ENCODE data around the gene TMEM59L. TPM values are rescaled to one million over a fixed set of nuclear protein-coding genes. Genes with fewer than 3 reads are reported as not detected.
A peak's percentile ranks its signal among the peaks of the same experiment; 100 is the strongest.

TMEM59L gene
- total and polyA plus RNA-seq, 2 of the 13 experiments (the other 11 are each of a cell fraction or from before 2014, with no cell fraction given) = 0.97 to 5.5 TPM

DNA sequence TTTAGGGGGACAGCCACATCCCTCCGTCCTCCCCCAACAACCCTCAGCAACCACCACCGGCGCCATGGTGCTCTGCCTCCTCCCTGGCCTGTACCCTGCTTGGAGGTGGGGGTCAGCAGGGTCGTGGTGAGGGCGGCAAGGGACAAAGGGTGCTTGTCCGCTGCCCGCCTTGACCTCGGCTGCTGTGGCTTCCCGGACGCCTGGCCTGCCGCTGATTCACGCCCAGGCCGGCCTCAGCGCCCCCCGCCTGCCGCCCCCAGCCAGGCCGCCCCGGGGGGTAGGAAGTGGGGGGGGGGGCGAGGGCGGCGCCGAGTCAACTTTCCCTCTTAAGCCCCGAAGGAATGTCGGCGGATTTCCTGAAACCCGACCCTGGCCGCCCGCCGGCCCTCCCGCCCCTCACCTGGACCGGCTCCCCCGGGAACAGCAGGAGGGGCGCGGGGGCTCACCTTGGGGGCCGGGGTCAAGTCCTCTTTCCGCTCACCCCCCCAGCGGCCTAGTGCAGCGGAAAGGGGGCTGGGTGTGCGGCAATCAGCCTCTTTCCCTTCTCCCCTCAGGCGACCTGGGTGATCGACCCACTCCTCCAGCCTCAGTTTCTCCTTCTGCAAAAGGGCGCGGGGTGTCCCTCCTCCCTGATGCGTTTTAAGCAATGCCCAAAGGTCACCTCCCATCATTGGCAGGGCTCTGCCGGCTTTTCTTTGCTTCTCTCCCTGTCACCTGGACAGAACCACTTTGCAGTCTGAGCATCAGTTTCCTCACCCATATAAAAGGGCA, 1.9 kb upstream of the TMEM59L start (continued):
- TF ChIP-seq ZNF770 (CRISPR knock-in tag; IDR thresholded peaks at IDR 0.05) = peak; percentile 59; the same call in 1 of the 2 replicates
- TF ChIP-seq CTCF (CRISPR knock-in tag; IDR thresholded peaks at IDR 0.05) = no peak; the same call in 1 of the 2 replicates
- TF ChIP-seq ZFY (CRISPR knock-in tag; IDR thresholded peaks at IDR 0.05) = peak; percentile 70
- no peak for TF ChIP-seq ZC3H4 (CRISPR knock-in tag; IDR thresholded peaks at IDR 0.05; ENCODE audit: borderline replicate concordance)
- TF ChIP-seq RORA (CRISPR knock-in tag; IDR thresholded peaks at IDR 0.05) = no peak
- TF ChIP-seq POLR2AphosphoS2 (IDR thresholded peaks at IDR 0.05; ENCODE audit: low read depth, low read length) = no peak
- 0 out of 2 replicates have a peak, but pooled peaks have one; percentile 22 for TF ChIP-seq ZNF776 (CRISPR knock-in tag; IDR thresholded peaks at IDR 0.05)
- no peak for TF ChIP-seq ZBTB42 (CRISPR knock-in tag; IDR thresholded peaks at IDR 0.05)
- TF ChIP-seq, protein P1, sequence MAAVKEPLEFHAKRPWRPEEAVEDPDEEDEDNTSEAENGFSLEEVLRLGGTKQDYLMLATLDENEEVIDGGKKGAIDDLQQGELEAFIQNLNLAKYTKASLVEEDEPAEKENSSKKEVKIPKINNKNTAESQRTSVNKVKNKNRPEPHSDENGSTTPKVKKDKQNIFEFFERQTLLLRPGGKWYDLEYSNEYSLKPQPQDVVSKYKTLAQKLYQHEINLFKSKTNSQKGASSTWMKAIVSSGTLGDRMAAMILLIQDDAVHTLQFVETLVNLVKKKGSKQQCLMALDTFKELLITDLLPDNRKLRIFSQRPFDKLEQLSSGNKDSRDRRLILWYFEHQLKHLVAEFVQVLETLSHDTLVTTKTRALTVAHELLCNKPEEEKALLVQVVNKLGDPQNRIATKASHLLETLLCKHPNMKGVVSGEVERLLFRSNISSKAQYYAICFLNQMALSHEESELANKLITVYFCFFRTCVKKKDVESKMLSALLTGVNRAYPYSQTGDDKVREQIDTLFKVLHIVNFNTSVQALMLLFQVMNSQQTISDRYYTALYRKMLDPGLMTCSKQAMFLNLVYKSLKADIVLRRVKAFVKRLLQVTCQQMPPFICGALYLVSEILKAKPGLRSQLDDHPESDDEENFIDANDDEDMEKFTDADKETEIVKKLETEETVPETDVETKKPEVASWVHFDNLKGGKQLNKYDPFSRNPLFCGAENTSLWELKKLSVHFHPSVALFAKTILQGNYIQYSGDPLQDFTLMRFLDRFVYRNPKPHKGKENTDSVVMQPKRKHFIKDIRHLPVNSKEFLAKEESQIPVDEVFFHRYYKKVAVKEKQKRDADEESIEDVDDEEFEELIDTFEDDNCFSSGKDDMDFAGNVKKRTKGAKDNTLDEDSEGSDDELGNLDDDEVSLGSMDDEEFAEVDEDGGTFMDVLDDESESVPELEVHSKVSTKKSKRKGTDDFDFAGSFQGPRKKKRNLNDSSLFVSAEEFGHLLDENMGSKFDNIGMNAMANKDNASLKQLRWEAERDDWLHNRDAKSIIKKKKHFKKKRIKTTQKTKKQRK (IDR thresholded peaks at IDR 0.05; ENCODE audit: low read length) = no peak
- TF ChIP-seq GABPA (IDR thresholded peaks at IDR 0.05; ENCODE audit: low read depth, low read length) = 0 out of 2 replicates have a peak, but pooled peaks have one; percentile 13
- peak; percentile 66 for TF ChIP-seq GABPA (CRISPR knock-in tag; IDR thresholded peaks at IDR 0.05; ENCODE audit: low read depth)
- no peak for TF ChIP-seq ZNF605 (CRISPR knock-in tag; IDR thresholded peaks at IDR 0.05)
- no peak for TF ChIP-seq PAWR (CRISPR knock-in tag; IDR thresholded peaks at IDR 0.05; ENCODE audit: borderline replicate concordance)
- TF ChIP-seq ZNF230 (CRISPR knock-in tag; IDR thresholded peaks at IDR 0.05) = no peak
- TF ChIP-seq, protein P2, sequence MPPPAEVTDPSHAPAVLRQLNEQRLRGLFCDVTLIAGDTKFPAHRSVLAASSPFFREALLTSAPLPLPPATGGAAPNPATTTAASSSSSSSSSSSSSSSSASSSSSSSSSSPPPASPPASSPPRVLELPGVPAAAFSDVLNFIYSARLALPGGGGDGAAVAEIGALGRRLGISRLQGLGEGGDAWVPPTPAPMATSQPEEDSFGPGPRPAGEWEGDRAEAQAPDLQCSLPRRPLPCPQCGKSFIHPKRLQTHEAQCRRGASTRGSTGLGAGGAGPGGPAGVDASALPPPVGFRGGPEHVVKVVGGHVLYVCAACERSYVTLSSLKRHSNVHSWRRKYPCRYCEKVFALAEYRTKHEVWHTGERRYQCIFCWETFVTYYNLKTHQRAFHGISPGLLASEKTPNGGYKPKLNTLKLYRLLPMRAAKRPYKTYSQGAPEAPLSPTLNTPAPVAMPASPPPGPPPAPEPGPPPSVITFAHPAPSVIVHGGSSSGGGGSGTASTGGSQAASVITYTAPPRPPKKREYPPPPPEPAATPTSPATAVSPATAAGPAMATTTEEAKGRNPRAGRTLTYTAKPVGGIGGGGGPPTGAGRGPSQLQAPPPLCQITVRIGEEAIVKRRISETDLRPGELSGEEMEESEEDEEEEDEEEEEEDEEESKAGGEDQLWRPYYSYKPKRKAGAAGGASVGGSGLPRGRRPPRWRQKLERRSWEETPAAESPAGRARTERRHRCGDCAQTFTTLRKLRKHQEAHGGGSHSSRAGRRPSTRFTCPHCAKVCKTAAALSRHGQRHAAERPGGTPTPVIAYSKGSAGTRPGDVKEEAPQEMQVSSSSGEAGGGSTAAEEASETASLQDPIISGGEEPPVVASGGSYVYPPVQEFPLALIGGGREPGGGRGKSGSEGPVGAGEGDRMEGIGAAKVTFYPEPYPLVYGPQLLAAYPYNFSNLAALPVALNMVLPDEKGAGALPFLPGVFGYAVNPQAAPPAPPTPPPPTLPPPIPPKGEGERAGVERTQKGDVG (CRISPR knock-in tag; IDR thresholded peaks at IDR 0.05; ENCODE audit: borderline replicate concordance) = no peak
- TF ChIP-seq SNAI1 (CRISPR knock-in tag; IDR thresholded peaks at IDR 0.05; ENCODE audit: borderline replicate concordance) = peak; percentile 30; the same call in 1 of the 2 replicates
